ENCODE data around the gene ZBED6.

The ZBED6 gene

DNA sequence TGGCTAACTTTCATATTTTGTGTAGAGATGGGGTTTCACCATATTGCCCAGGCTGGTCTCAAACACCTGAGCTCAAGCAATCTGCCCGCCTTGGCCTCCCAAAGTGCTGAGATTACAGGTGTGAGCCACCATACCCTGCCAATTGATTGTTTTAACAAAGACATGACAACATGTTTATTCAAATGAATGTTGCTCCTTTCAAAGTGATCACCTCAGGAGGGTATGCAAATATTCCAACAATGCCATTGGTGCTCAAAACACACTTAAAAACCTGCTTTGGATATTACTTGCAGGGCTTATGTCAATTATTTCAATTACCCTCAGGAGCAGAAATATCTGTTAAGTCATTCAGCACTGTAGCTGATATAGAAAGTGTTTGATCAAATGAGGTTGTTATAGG is 22.6 kb upstream of the ZBED6 start:
- no peaks in the 10 kb centered on the region for H3K4me1 ChIP-seq (ENCODE audit: control insufficient read depth, low read depth, low read length)
- H4K5ac ChIP-seq (ENCODE audit: low read length): no peak overlapping the region
- no peak overlapping the region for H2AK5ac ChIP-seq (ENCODE audit: low read length)
- H3K36me3 ChIP-seq (ENCODE audit: control insufficient read depth, insufficient read depth, low read length): no peaks in the 10 kb centered on the region
- no peak overlapping the region for H2BK15ac ChIP-seq (replicated peaks; ENCODE audit: low read depth)
- no peaks in the 10 kb centered on the region for H3K27me3 ChIP-seq (ENCODE audit: insufficient read depth, low read length, poor library complexity)
- H3K23ac ChIP-seq (ENCODE audit: low read length): no peak overlapping the region
- no peak overlapping the region for H3K18ac ChIP-seq (ENCODE audit: low read length)
- no peaks in the 10 kb centered on the region for H3K79me1 ChIP-seq (ENCODE audit: low read length)
- H3K79me2 ChIP-seq (ENCODE audit: control insufficient read depth, insufficient read depth, low read length): no peaks in the 10 kb centered on the region
- H3K4me3 ChIP-seq (ENCODE audit: low read length): no peak overlapping the region
- no peak overlapping the region for H3K4ac ChIP-seq (ENCODE audit: low read depth, low read length)
- DNase-seq: peak; percentile 57
- no peak overlapping the region for H2BK5ac ChIP-seq (ENCODE audit: low read length)
- no CpG with 5 or more reads among the region's 1 CpG for WGBS (ENCODE audit: extremely low coverage, insufficient coverage, low lambda C conversion rate)
- no peak overlapping the region for H2BK120ac ChIP-seq (ENCODE audit: low read depth, low read length)
- no peak overlapping the region for H3K27ac ChIP-seq (ENCODE audit: low read depth, low read length)
- H3K56ac ChIP-seq (ENCODE audit: low read length): no peak overlapping the region
- H3K9ac ChIP-seq (ENCODE audit: low read length): no peak overlapping the region
- no peak overlapping the region for H3K4me2 ChIP-seq (ENCODE audit: low read length)
- H4K8ac ChIP-seq (ENCODE audit: low read depth, low read length): no peak overlapping the region

DNA sequence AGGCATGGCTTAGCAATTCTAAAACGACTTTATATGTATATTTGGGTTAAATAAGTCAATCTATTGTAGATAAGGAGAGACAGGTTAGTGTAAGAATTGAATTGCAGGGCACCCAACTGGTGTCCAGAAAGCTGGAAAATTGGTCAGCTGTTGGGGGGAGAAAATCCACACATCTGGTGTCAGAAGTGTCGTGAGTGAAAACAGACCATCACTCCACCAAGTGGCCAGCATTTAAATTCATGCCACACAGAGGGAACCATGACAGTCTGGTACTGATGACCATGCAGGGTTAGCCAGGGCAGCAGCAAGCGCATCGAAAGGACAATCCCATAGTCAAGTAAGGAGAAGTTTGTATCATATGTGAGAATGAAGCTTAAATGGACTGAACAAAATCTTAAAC is 18.8 kb upstream of the ZBED6 start:
- no peak overlapping the region for H4K8ac ChIP-seq (ENCODE audit: low read depth, low read length)
- H3K4me1 ChIP-seq (ENCODE audit: control insufficient read depth, low read depth, low read length): no peaks in the 10 kb centered on the region
- H3K56ac ChIP-seq (ENCODE audit: low read length): no peak overlapping the region
- H3K9ac ChIP-seq (ENCODE audit: low read length): no peak overlapping the region
- no peak overlapping the region for H2BK15ac ChIP-seq (replicated peaks; ENCODE audit: low read depth)
- no peaks in the 10 kb centered on the region for H3K27me3 ChIP-seq (ENCODE audit: insufficient read depth, low read length, poor library complexity)
- H3K18ac ChIP-seq (ENCODE audit: low read length): no peak overlapping the region
- no peak overlapping the region for H2BK120ac ChIP-seq (ENCODE audit: low read depth, low read length)
- H3K23ac ChIP-seq (ENCODE audit: low read length): no peak overlapping the region
- DNase-seq: no peak
- H2AK5ac ChIP-seq (ENCODE audit: low read length): no peak overlapping the region
- no peak overlapping the region for H2BK5ac ChIP-seq (ENCODE audit: low read length)
- H4K5ac ChIP-seq (ENCODE audit: low read length): no peak overlapping the region
- H3K4me3 ChIP-seq (ENCODE audit: low read length): no peak overlapping the region
- WGBS (ENCODE audit: extremely low coverage, insufficient coverage, low lambda C conversion rate): no CpG with 5 or more reads among the region's 4 CpGs
- H3K4me2 ChIP-seq (ENCODE audit: low read length): no peak overlapping the region
- no peak overlapping the region for H3K27ac ChIP-seq (ENCODE audit: low read depth, low read length)
- no peak overlapping the region for H3K4ac ChIP-seq (ENCODE audit: low read depth, low read length)
- H3K79me1 ChIP-seq (ENCODE audit: low read length): no peaks in the 10 kb centered on the region
- H3K36me3 ChIP-seq (ENCODE audit: control insufficient read depth, insufficient read depth, low read length): no peaks in the 10 kb centered on the region
- H3K79me2 ChIP-seq (ENCODE audit: control insufficient read depth, insufficient read depth, low read length): no peaks in the 10 kb centered on the region

GRCh38 chr1:203777596-203777995 is 17.8 kb upstream of the ZBED6 start:
- no peak overlapping the region for H3K4ac ChIP-seq (ENCODE audit: low read depth, low read length)
- no peaks in the 10 kb centered on the region for H3K79me1 ChIP-seq (ENCODE audit: low read length)
- no peak overlapping the region for H3K18ac ChIP-seq (ENCODE audit: low read length)
- no peak overlapping the region for H2BK15ac ChIP-seq (replicated peaks; ENCODE audit: low read depth)
- H2BK120ac ChIP-seq (ENCODE audit: low read depth, low read length): no peak overlapping the region
- H3K56ac ChIP-seq (ENCODE audit: low read length): no peak overlapping the region
- no peak overlapping the region for H3K9ac ChIP-seq (ENCODE audit: low read length)
- H3K27ac ChIP-seq (ENCODE audit: low read depth, low read length): no peak overlapping the region
- DNase-seq: no peak
- no peak overlapping the region for H4K8ac ChIP-seq (ENCODE audit: low read depth, low read length)
- WGBS (ENCODE audit: extremely low coverage, insufficient coverage, low lambda C conversion rate): no CpG with 5 or more reads among the region's 3 CpGs
- no peak overlapping the region for H3K4me3 ChIP-seq (ENCODE audit: low read length)
- H3K79me2 ChIP-seq (ENCODE audit: control insufficient read depth, insufficient read depth, low read length): no peaks in the 10 kb centered on the region
- no peak overlapping the region for H2BK5ac ChIP-seq (ENCODE audit: low read length)
- H2AK5ac ChIP-seq (ENCODE audit: low read length): no peak overlapping the region
- no peak overlapping the region for H3K23ac ChIP-seq (ENCODE audit: low read length)
- no peak overlapping the region for H3K4me2 ChIP-seq (ENCODE audit: low read length)
- no peaks in the 10 kb centered on the region for H3K36me3 ChIP-seq (ENCODE audit: control insufficient read depth, insufficient read depth, low read length)
- no peak overlapping the region for H4K5ac ChIP-seq (ENCODE audit: low read length)
- no peaks in the 10 kb centered on the region for H3K27me3 ChIP-seq (ENCODE audit: insufficient read depth, low read length, poor library complexity)
- H3K4me1 ChIP-seq (ENCODE audit: control insufficient read depth, low read depth, low read length): no peaks in the 10 kb centered on the region

DNA sequence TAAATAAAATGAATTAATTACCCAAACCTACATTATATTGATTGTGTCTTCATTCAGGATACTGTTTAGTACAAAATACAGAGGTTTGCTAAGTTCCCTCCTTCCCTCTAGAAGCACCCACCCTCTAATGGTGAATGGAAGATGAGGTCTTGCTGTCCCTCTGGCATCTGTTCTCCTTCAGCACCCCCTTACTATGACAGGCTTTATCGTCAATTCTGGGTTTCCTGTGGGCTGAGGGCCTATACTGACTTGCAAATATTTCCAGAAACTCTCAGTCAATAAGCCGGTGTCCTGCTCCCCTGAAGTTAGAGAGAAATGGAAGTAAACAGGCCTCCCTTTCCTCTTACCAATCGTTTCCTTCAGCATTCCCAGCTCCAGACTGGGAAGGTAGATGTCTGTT is 17.3 kb upstream of the ZBED6 start:
- no peaks in the 10 kb centered on the region for H3K4me1 ChIP-seq (ENCODE audit: control insufficient read depth, low read depth, low read length)
- H3K4ac ChIP-seq (ENCODE audit: low read depth, low read length): no peak overlapping the region
- no peaks in the 10 kb centered on the region for H3K79me2 ChIP-seq (ENCODE audit: control insufficient read depth, insufficient read depth, low read length)
- no peaks in the 10 kb centered on the region for H3K36me3 ChIP-seq (ENCODE audit: control insufficient read depth, insufficient read depth, low read length)
- no peak overlapping the region for H2BK5ac ChIP-seq (ENCODE audit: low read length)
- no peak overlapping the region for H2AK5ac ChIP-seq (ENCODE audit: low read length)
- no peak overlapping the region for H3K18ac ChIP-seq (ENCODE audit: low read length)
- no peaks in the 10 kb centered on the region for H3K79me1 ChIP-seq (ENCODE audit: low read length)
- no peak overlapping the region for H3K9ac ChIP-seq (ENCODE audit: low read length)
- no peak overlapping the region for H3K27ac ChIP-seq (ENCODE audit: low read depth, low read length)
- no peak overlapping the region for H3K56ac ChIP-seq (ENCODE audit: low read length)
- no peak overlapping the region for H3K4me2 ChIP-seq (ENCODE audit: low read length)
- no peak overlapping the region for H4K8ac ChIP-seq (ENCODE audit: low read depth, low read length)
- WGBS (ENCODE audit: extremely low coverage, insufficient coverage, low lambda C conversion rate): no CpG with 5 or more reads among the region's 3 CpGs
- H3K27me3 ChIP-seq (ENCODE audit: insufficient read depth, low read length, poor library complexity): no peaks in the 10 kb centered on the region
- no peak overlapping the region for H2BK120ac ChIP-seq (ENCODE audit: low read depth, low read length)
- no peak overlapping the region for H2BK15ac ChIP-seq (replicated peaks; ENCODE audit: low read depth)
- H4K5ac ChIP-seq (ENCODE audit: low read length): no peak overlapping the region
- DNase-seq: no peak
- H3K23ac ChIP-seq (ENCODE audit: low read length): no peak overlapping the region
- no peak overlapping the region for H3K4me3 ChIP-seq (ENCODE audit: low read length)

GRCh38 chr1:203778789-203779188 is 16.6 kb upstream of the ZBED6 start:
- Histone ChIP-seq H3K79me1 (ENCODE audit: low read length) (no peaks in the 10 kb centered on the region), H4K5ac (ENCODE audit: low read length) (no peak overlapping the region), H3K27me3 (ENCODE audit: insufficient read depth, low read length, poor library complexity) (no peaks in the 10 kb centered on the region), H3K79me2 (ENCODE audit: control insufficient read depth, insufficient read depth, low read length) (no peaks in the 10 kb centered on the region), H4K8ac (ENCODE audit: low read depth, low read length) (no peak overlapping the region), H3K4me3 (ENCODE audit: low read length) (no peak overlapping the region), H2BK15ac (replicated peaks; ENCODE audit: low read depth) (no peak overlapping the region), H2AK5ac (ENCODE audit: low read length) (no peak overlapping the region), H2BK120ac (ENCODE audit: low read depth, low read length) (no peak overlapping the region), H3K23ac (ENCODE audit: low read length) (no peak overlapping the region), H2BK5ac (ENCODE audit: low read length) (no peak overlapping the region), H3K56ac (ENCODE audit: low read length) (no peak overlapping the region), H3K4me2 (ENCODE audit: low read length) (no peak overlapping the region), H3K27ac (ENCODE audit: low read depth, low read length) (no peak overlapping the region), H3K4me1 (ENCODE audit: control insufficient read depth, low read depth, low read length) (no peaks in the 10 kb centered on the region), H3K36me3 (ENCODE audit: control insufficient read depth, insufficient read depth, low read length) (no peaks in the 10 kb centered on the region), H3K9ac (ENCODE audit: low read length) (no peak overlapping the region), H3K18ac (ENCODE audit: low read length) (no peak overlapping the region), H3K4ac (ENCODE audit: low read depth, low read length) (no peak overlapping the region)
- DNase-seq: no peak
- no CpG with 5 or more reads among the region's 4 CpGs for WGBS (ENCODE audit: extremely low coverage, insufficient coverage, low lambda C conversion rate)

DNA sequence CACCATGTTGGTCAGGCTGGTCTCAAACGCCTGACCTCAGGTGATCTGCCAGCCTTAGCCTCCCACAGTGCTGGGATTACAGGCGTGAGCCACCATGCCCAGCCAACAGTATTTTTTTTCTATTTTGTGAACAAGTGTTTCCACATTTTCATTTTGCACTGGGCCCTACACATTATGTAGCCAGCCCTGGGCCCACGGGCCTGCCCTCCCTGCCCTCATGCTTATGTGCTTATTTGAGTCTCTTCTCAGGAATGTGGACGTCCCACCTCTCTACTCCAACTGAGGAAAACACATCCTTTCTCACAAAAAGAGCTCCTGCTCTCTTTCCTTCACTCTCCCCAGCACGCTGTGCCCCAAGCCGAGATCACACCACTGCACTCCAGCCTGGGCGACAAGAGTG is 13.5 kb upstream of the ZBED6 start:
- no peak overlapping the region for H2AK5ac ChIP-seq (ENCODE audit: low read length)
- H3K18ac ChIP-seq (ENCODE audit: low read length): no peak overlapping the region
- H4K8ac ChIP-seq (ENCODE audit: low read depth, low read length): no peak overlapping the region
- no peak overlapping the region for H3K9ac ChIP-seq (ENCODE audit: low read length)
- H3K4ac ChIP-seq (ENCODE audit: low read depth, low read length): no peak overlapping the region
- H2BK5ac ChIP-seq (ENCODE audit: low read length): no peak overlapping the region
- no peaks in the 10 kb centered on the region for H3K27me3 ChIP-seq (ENCODE audit: insufficient read depth, low read length, poor library complexity)
- no peaks in the 10 kb centered on the region for H3K4me1 ChIP-seq (ENCODE audit: control insufficient read depth, low read depth, low read length)
- no peak overlapping the region for H3K4me3 ChIP-seq (ENCODE audit: low read length)
- H3K23ac ChIP-seq (ENCODE audit: low read length): no peak overlapping the region
- no peak overlapping the region for H4K5ac ChIP-seq (ENCODE audit: low read length)
- no peak overlapping the region for H3K4me2 ChIP-seq (ENCODE audit: low read length)
- H3K27ac ChIP-seq (ENCODE audit: low read depth, low read length): no peak overlapping the region
- H3K79me2 ChIP-seq (ENCODE audit: control insufficient read depth, insufficient read depth, low read length): no peaks in the 10 kb centered on the region
- WGBS (ENCODE audit: extremely low coverage, insufficient coverage, low lambda C conversion rate): no CpG with 5 or more reads among the region's 7 CpGs
- H2BK15ac ChIP-seq (replicated peaks; ENCODE audit: low read depth): no peak overlapping the region
- no peaks in the 10 kb centered on the region for H3K79me1 ChIP-seq (ENCODE audit: low read length)
- no peak overlapping the region for H2BK120ac ChIP-seq (ENCODE audit: low read depth, low read length)
- no peak for DNase-seq
- H3K56ac ChIP-seq (ENCODE audit: low read length): no peak overlapping the region
- no peaks in the 10 kb centered on the region for H3K36me3 ChIP-seq (ENCODE audit: control insufficient read depth, insufficient read depth, low read length)

Measured in mesendoderm (in vitro differentiated cells).